ENCODE measurements around the gene TMEM17.

Gene TMEM17

GRCh38 chr2:62511636-62512035 is 5.6 kb upstream of the TMEM17 start:
- DNase-seq (ENCODE audit: low spot score), result no peak

- no peak for DNase-seq (ENCODE audit: low spot score)
Observed at GRCh38 chr2:62506421-62506750, 391 bp upstream of the TMEM17 start.

DNA sequence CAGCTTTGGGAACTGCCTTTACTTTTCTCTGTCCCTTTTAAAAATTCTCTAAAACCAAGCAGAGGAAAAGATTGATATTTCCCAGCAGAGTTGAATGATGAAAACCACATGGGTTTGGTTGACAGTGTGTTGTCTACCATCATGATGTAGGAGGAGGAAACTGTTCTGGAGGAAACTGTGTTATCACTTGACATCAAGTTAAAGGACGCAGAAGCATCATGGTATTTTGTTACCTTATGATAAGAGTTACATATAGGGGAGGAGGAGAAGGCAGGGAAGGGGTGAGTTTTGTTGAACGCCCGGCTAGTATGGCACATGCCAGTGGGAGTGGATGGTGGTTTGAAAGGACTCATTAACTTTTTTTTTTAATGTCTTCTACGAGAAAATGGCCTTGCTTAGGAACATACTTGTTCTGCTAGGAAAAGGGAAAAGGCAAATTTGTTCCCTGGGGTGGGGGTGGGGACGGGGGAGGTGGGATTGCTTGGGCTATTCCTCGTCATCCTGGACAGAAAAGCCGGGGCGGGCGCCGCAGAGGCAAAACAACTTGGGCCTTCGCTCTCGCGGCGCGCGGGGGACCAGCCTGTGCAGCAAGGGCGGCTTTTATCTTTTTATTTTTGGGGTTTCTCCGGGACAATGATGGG is 766 bp downstream of the TMEM17 start:
- DNase-seq (ENCODE audit: low spot score), result no peak

GRCh38 chr2:62504657-62505056 is 1.3 kb downstream of the TMEM17 start:
- DNase-seq (ENCODE audit: low spot score), result no peak

DNA sequence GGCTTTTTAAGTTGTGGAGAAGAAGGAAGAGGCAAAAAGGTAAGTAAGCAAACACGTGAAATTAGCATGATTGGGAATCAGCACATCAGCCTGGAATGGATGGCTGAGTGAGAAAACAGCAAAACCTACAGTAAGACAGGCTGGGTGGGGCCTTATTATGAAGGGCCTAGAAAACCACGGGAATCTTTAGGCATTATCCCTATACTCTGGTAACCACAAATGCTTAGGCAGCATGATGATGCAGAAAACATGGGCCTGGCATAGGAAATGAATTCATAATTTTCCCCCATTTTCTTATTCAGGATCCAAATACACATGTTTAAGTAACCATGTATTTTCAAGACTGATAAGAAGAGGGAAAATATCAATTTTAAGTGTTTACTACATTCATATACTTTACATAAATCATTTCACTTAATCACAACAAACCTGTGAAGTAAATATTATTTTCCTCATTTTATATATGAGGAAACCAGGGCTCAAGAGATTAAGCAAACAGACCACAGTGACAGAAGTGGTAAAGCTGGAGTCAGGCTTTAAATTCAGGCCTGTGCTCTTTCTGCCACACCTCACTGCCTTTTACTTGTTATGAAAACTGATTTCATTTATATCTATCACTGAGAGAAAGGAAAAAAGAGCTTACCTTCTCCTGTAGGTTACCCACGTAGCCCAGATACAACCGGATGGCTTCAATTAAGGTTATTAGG is 4.0 kb downstream of the TMEM17 start:
- DNase-seq (ENCODE audit: low spot score), result no peak

- DNase-seq (ENCODE audit: low spot score), result no peak
Observed at GRCh38 chr2:62501069-62501468, 4.9 kb downstream of the TMEM17 start.

DNA sequence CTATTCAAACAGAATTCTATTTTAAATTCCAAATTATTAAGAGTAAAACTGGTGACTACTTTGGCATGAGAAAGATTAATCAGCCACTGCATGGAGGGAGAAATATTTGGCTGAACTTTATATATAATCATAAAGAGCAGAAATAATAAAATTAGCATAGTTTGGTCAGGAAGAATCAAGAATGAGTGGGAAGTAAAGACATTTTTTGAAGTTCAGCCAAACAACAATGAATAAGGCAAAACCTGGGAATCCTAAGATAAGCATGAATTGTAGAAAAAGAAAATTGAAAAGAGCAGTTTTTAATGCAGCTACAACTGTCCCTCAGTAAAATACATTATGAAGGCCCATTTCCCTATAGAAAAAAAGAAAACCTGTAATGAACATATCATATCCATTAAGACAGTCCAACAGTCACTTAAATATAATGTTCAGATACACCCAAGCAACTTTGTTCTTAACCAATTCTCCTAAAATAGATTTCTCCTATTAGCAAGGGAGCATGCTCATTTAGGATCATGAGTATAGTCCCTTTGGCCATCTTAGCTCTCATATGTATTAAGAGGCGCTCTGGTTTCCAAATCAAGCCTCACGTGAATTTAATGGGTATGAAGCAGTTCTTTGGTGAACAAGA is 6.5 kb downstream of the TMEM17 start:
- DNase-seq (ENCODE audit: low spot score), result no peak

DNA sequence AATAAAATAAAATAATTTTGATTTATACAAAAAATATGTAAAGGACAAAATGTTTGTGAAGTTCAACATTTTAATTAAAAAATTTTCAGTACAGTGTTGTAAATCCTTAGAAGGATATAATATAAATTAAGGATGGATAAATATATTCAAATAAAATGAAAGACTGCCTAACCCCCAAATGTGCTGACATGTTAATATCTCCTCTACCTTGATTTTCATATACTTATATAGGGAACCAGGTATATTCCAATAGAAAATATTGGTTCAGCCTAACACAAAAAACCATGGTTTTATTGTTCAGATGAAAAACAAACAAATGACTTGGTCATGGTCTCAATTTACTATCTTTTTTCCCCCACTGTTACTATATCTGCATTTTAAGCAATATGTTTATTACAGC is 7.3 kb downstream of the TMEM17 start:
- DNase-seq (ENCODE audit: low spot score), result no peak

DNA sequence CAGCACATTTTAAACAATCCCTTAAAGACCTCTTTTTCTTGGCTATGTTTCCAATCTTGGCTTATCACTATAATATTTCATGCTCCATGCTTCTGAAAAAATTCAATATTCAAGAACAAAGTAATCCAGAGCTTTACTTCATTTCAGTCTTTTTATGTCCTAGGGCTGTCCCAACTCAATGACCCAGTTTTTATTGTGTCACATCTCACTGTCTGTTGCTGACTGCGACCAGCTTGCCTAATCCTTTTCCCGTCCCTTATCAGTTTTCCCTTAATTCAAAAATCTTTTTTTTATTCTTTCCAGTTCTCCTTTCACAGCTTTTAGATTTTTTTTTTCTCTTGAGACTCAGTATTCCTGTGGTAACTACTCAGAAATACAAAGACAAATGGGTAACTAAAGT is 10.2 kb downstream of the TMEM17 start:
- DNase-seq (ENCODE audit: low spot score), result no peak

DNA sequence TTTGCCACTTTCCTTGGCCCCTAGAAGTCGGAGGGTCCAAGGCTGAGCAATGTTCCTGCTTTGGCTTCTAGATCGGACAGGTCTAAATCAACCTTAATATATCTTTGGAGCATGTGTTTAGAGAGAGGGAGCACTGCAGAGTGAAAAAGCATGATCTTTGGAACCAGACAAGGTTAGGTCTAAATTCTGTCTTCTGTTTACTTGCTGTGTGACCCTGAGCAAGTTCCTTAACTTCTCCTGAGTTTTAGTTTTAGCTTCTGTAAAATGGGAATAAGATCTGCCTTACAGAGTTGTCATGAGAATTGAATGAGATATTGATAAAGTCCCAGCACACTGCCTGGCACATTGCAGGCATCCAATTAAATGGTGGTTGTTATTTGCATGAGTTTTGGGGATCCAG is 13.9 kb downstream of the TMEM17 start:
- DNase-seq (ENCODE audit: low spot score), result no peak

- DNase-seq (ENCODE audit: low spot score), result no peak
Observed at GRCh38 chr2:62489702-62490101, 16.3 kb downstream of the TMEM17 start.

DNA sequence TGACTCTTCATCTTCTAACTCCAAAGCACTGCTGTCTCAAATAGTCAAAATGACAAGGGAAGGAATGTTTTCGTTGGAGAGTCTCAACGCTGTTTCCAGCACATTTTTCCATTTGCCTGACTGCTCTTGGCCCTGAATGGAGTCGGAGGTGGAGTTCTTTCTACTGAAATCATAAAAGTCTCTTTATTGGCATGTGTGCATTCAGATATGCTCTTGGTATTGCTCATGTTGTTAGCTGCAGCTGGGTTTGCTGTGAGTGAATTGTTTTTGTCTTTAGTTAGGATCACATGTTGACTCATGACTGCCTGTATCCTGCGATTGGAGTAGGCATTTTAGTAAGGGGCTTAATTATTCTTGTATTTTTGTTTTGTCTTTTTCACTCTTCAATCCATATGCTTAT is 16.8 kb downstream of the TMEM17 start:
- no peak for DNase-seq (ENCODE audit: low spot score)

DNA sequence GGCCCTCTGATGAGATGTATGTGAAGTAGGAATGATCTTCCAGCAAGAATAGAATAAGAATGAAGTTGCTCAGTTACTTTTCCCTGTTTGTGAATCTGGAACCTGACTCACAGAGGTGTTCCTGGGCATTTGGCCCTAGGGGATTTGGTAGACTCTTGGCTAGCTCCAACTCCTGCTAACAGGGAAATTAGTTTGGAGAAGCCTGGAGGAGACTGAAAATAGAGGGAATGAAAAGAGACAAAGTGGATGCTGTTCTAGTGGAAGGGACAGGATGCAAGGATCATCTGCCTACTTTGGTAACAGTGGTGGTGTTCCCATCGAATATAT is 19.6 kb downstream of the TMEM17 start:
- no peak for DNase-seq (ENCODE audit: low spot score)

GRCh38 chr2:62485761-62486438 is 20.1 kb downstream of the TMEM17 start:
- no peak for DNase-seq (ENCODE audit: low spot score)

- DNase-seq (ENCODE audit: low spot score), result no peak
Observed at GRCh38 chr2:62482558-62483352, 23.2 kb downstream of the TMEM17 start.

- DNase-seq (ENCODE audit: low spot score), result no peak
Observed at GRCh38 chr2:62479917-62480316, 26.1 kb downstream of the TMEM17 start.

DNA sequence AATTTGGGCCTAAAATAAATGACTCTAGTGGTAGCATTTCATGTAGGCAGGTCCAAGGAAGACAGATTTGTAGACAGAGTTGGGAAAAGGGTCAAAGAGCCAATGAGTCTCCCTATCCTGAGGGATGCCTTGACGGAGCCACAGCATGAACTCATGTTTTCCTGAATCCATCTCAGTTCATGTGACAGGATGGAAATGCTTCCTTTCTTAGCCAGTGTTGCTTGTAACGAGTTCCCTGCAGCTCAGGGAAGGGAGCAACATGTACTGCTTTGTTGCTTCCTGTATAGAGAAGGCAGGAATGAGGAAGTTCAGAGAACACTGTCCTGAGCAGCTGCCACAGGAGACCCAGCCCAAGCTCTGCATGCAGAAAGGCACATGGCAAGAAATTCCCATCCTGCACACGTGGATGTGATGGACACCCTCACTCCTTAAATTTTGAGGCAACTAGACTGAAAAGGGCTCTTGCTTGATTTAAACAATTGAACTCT is 27.9 kb downstream of the TMEM17 start:
- no peak for DNase-seq (ENCODE audit: low spot score)

- peak; percentile 36 for DNase-seq (ENCODE audit: low spot score)
Observed at GRCh38 chr2:62477573-62477972, 28.4 kb downstream of the TMEM17 start.

DNA sequence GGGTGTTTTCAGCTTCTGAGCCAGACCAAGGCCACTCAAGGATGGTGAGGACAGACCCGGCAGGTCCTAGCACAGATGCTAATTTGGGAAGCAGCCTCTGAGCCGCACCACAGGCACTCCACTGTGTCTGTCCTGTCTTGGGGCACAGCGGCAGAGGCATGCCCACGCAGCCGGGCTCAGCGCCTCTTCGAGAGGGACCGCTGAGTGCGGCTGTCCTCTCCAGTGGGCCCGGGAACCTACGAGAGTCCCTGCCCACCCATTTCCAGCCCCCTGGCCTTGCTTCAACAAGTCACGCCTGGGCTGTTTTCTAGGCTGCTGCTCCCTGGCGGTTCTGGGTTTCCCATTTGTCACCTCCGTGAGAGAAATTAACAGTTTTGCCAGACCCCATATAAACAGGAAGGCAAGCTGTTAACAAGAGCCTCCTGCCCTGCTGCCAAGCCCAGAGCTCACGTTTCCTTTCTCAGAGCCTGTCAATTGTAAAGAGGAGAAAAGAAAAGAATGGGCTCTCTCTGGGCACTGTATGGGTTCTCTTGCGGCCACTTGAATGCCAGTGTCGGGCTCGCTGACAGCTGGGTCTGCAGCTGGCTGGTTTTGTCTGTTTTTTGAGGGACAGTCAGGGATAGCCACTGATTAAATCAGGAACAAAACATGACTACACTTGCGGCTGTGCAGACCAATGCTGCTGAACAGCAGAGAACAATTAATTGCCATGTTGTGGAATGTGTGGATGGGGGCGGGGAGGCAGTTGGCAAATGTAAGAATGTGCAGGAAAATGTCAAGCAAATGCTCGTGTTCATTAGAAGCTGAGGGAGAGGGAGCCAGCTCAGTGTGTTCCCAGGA is 30.6 kb downstream of the TMEM17 start:
- DNase-seq (ENCODE audit: low spot score), result no peak

GRCh38 chr2:62474176-62474575 is 31.8 kb downstream of the TMEM17 start:
- no peak for DNase-seq (ENCODE audit: low spot score)

DNA sequence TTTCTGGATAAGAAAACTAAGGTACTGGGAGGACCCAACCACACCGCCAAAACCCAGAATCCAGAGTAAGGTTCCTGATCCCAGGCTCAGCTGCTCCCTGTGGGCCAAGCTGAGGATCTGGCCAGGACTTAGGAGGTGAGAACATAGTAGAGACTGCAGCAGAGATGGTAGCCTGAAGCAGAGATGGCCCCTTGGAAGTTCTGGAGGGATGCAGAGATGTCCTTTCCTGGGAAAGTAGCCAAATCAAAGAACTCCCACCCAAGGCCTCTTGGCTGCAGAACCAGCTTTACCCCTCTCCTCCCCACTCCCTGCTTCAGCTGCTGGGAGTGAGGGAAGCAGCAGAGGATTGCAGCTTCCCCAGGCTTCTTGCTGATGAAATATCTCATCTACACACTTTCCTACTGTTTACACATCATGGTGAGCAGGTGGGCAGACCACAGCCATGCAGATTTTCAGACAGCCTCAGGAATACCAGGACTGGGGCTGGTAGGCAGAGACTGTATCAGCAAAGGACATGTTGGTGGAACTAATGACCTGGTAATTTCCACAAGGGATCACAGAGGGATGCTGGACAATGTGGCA is 32.7 kb downstream of the TMEM17 start:
- DNase-seq (ENCODE audit: low spot score), result no peak

All from ecto neural progenitor cell (in vitro differentiated cells).